NT2/D1 (cell line): ENCODE measurements around the gene TMCO5A.

Experiments used
- YY1 ChIP-seq: IDR thresholded peaks from 2 replicates; pipeline ENCODE4 v1.6.1; 2011; ENCODE audit not compliant: insufficient read length, insufficient read depth
- ZNF274 ChIP-seq: IDR thresholded peaks from 2 replicates; pipeline ENCODE4 v1.6.1; 2011; ENCODE audit warnings: mild to moderate bottlenecking, low read depth, low read length

- TF ChIP-seq ZNF274 (no peak), YY1 (no peak)
Measured at GRCh38 chr15:37888356-37888755, 46.1 kb upstream of the TMCO5A start.
